ENCODE data around the gene CMTM1.
"Not testable (repeated sequence)": the region's sequence is repeated elsewhere in the genome, so short reads cannot be mapped to it uniquely, and the experiment has no call there.

CMTM1 gene

DNA sequence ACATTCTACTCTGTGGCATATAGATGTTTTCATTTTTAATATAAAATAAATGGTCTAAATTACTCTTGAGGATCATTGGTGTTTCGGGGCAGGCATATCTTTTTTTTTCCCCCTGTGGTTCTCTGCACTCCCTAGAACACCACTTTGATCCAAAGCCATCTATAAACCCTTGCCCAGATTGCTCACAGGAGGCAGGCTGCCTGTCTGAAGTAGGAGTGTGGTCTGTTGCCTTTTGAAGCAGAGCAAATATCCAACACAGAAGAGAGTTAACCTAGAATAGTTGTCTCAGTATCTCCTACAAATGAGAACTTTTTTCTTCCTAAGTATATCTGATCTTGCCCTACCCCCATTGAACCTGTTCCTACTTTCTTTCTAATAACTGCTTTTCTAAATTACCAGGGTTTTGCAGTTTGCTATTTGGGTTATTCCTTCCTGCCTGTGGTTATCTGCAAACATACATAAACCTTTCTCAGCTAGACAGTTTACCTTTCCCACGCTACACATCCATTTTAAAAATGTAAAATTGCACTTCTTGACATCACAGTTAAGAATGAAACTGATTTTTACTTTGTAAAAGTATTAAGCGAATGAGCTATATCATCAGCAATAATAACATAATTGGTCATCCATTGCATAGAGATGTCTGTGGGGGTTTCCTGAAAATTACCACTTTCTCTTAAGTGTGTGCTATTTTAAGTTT is 4.7 kb upstream of the CMTM1 start:
- no peak for DNase-seq (ENCODE audit: low read depth in 1 of 2, low spot score in 1 of 2)

DNA sequence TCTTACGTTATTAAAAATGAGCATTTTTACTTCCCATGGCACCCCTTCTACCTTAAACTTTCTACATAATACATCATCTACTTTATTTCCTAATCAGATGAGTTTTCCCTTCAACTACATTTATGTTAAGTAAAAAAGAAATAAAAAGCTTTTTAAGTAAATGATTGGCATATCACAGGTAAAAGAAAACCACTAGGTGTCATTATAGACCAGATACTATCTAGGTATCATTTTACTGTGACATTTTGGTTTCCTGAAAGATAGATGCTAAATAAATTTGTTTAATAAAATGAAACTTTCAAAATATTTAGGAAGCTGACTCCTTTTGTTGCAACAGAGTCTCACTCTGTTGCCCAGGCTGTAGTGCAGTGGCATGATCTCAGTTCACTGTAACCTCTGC is 3.8 kb upstream of the CMTM1 start:
- no peak for DNase-seq (ENCODE audit: low read depth in 1 of 2, low spot score in 1 of 2)

DNA sequence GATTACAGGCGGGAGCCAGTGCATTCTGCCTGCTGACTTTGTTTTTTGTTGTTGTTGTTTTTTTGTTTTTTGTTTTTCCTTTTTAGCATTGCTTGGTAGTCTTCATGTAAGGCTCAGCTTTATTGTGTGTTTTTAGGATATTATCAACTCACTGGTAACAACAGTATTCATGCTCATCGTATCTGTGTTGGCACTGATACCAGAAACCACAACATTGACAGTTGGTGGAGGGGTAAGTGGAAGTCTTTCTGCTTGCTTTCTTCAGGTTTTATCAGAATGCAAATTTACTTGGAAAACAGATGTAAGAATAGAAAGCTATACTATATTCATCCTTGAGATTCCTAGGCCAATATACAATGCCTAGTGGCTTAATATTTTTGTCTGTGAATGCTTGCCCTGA is 3.3 kb upstream of the CMTM1 start:
- no peak for DNase-seq (ENCODE audit: low read depth in 1 of 2, low spot score in 1 of 2)

GRCh38 chr16:66563574-66564334 is 2.5 kb upstream of the CMTM1 start:
- no peak for DNase-seq (ENCODE audit: low read depth in 1 of 2, low spot score in 1 of 2)

- DNase-seq (ENCODE audit: low read depth in 1 of 2, low spot score in 1 of 2): not testable (repeated sequence)
Observed at GRCh38 chr16:66567270-66567669, 1.0 kb downstream of the CMTM1 start.

- no peak for DNase-seq (ENCODE audit: low read depth in 1 of 2, low spot score in 1 of 2)
Observed at GRCh38 chr16:66568355-66568754, 2.1 kb downstream of the CMTM1 start.

GRCh38 chr16:66569131-66569530 is 2.9 kb downstream of the CMTM1 start:
- no peak for DNase-seq (ENCODE audit: low read depth in 1 of 2, low spot score in 1 of 2)

DNA sequence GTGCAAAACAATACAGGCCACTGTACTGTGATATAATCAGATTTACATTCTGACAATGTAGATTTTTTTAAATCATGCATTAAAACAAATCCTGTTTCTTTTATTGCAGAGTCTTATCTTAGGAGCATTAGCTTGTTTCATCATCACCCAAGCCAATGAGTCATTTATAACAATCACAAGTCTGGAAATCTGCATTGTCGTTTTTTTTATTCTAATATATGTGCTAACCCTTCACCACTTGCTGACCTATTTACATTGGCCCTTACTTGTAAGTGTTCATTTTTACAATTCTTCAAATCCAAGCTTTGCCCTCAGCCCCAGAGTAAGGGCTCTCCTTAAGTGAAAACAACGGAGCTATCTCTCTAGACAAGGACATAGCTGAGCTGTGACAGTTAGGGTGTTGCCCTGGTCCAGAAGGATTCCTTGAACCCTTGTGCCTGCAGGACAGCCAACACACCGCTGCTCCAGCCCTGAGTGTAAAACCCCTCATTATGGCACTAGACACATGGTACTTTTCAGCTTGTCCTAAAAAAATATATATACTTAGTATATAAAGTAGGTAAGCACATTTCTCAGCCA is 3.7 kb downstream of the CMTM1 start:
- DNase-seq (ENCODE audit: low read depth in 1 of 2, low spot score in 1 of 2): no peak

DNA sequence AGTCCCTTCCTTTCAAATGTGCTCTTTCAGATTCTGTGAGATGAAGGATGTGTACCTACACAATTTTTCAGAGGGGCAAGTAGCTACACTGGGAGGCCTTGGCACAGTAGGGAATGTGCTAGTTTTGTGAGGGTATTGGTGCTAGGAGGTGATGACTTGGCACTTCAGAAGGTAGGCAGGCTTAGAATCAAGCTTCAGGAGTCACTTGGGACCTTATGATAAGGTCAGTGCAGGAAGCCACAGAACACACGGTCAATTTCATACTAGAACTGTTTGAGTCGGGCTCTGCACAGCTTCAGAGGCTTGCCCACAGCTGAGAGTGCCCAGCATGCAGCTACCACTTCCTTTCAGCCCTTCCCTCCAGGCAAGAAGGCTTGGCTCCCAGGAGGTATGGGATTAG is 6.1 kb downstream of the CMTM1 start:
- no peak for DNase-seq (ENCODE audit: low read depth in 1 of 2, low spot score in 1 of 2)

DNA sequence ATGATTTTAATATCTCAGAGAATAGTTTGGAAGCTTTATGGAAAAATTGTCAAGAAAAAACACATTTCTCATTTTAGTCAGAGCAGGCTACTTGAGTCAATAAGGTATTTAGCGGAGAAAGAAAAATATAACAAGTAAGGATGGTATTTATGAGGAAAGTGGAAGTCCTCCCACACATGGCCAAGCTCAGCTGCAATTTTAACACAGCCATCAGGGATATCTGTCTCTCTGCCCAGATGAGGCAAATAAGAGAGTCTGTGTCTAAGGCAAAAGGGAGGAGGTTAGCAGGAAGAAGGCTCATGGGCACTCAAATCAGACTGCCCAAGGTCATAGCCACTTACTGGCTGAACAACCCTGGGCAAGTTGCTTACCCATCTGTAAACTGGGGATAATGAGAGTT is 7.8 kb downstream of the CMTM1 start:
- no peak for DNase-seq (ENCODE audit: low read depth in 1 of 2, low spot score in 1 of 2)

- no peak for DNase-seq (ENCODE audit: low read depth in 1 of 2, low spot score in 1 of 2)
Observed at GRCh38 chr16:66574531-66574930, 8.3 kb downstream of the CMTM1 start.

GRCh38 chr16:66575060-66575459 is 8.8 kb downstream of the CMTM1 start:
- no peak for DNase-seq (ENCODE audit: low read depth in 1 of 2, low spot score in 1 of 2)

GRCh38 chr16:66576296-66576695 is 10.1 kb downstream of the CMTM1 start:
- no peak for DNase-seq (ENCODE audit: low read depth in 1 of 2, low spot score in 1 of 2)

GRCh38 chr16:66578651-66579531 is 12.7 kb downstream of the CMTM1 start, which contains the start of gene CMTM2:
TSS of gene CMTM2 (plus strand) at chr16:66579463. CDS start at chr16:66579608, 145 bp downstream.
- DNase-seq (ENCODE audit: low read depth in 1 of 2, low spot score in 1 of 2): no peak

- DNase-seq (ENCODE audit: low read depth in 1 of 2, low spot score in 1 of 2): no peak
Observed at GRCh38 chr16:66580605-66581209, 14.5 kb downstream of the CMTM1 start.

- DNase-seq (ENCODE audit: low read depth in 1 of 2, low spot score in 1 of 2): no peak
Observed at GRCh38 chr16:66581246-66581952, 15.2 kb downstream of the CMTM1 start.

GRCh38 chr16:66585481-66586239 is 19.4 kb downstream of the CMTM1 start:
- DNase-seq (ENCODE audit: low read depth in 1 of 2, low spot score in 1 of 2): no peak

GRCh38 chr16:66587881-66588600 is 21.8 kb downstream of the CMTM1 start:
- no peak for DNase-seq (ENCODE audit: low read depth in 1 of 2, low spot score in 1 of 2)

All from activated T-helper 1 cell treated with anti-CD3 and anti-CD28 coated beads, Interleukin-2, amount 50 U/mL, for 16 hours (primary cell).